Kidney capillary endothelial cell (primary cell): ENCODE data around the gene SLC25A21.

Experiments used
- DNase-seq: peaks from one replicate; pipeline ENCODE4 v3.0.0-alpha.2; 2018; ENCODE audit warnings: low spot score

The SLC25A21 gene

DNA sequence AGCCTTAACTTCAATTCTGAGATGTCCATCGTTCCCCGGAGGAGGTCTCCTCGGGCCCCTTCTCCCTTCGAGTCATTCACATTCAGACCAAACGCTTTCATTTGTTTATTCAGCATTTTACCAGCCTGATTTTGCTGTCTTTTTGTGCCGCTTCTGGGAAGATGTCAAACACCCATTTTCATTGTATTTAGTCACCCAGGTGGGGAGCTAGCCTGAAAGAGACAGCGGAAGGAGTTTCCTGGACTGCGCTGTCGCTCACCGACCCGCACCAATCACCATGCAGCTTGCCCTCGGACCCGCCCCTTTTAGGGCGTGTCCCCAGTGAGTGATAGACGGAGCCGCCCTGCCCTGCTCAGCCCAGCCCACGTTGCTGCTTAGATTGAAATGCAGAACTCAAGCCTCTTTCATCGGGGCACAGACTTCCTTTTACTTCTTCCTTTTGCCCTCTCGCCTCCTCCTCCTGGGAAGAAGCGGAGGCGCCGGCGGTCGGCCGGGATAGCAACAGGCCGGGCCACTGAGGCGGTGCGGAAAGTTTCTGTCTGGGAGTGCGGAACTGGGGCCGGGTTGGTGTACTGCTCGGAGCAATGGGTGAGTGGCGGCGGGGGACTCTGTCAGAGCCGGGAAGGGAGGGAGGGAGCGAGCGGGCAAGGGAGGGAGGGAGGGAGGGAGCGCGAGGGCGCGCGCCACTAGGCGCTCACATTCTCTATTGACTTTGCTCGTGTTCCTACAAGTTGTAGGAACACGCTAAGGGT, 510.7 kb downstream of the SLC25A21 start, which contains the start of gene PAX9:
Gene PAX9 (plus strand): TSS at position 355 of the 752 bp plus-strand sequence. CDS start 230 bp downstream, at position 585.
- peak; percentile 37 for DNase-seq

GRCh38 chr14:36660736-36661505, 511.5 kb downstream of the SLC25A21 start:
- no peak for DNase-seq

DNA sequence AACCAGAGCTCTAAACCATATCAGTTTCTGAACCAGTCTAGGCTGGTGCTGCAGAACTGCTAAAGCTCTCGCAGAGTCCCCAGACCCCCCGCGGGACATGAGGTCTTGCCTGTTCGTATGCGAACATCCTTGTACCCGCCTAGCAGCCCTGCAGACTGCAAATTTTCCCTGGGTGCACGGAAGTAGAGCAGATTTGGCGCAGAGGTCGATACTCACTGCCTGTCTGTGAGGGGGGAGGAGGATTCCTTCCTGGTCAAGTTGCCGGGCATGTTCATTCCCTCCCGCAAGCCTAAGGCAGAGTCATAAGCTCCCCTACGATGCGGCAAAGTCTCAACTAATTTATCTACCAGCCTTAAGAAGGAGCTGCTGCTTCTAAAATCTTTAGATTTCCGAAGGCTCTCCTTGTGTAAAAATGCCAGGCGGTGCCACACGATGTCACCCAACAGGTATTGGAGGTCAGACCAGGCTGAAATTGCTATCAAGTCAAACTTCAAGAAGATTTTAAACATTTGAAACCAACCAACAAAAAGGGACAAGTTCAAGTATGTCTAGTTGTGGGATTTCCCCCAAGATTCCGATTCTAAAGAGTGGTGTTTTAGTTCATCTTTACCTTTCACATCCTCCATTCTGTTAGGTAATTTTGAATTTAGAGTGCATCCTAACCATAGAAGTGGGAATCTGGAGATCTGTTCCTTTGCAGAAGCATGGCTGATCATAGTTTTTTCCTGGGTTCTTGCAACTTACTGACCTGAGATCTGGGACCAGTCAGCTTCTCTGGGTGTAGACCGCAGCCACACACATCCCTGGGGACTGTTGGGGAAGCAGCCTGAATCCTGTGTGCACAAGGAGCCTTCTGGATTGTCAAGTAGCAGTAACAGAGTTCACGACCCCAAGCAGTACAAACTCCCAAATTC, 512.3 kb downstream of the SLC25A21 start:
- DNase-seq = no peak

- no peak for DNase-seq
Measured at GRCh38 chr14:36659010-36659821, 513.2 kb downstream of the SLC25A21 start.

GRCh38 chr14:36658123-36659009, 514.0 kb downstream of the SLC25A21 start:
- no peak for DNase-seq

DNA sequence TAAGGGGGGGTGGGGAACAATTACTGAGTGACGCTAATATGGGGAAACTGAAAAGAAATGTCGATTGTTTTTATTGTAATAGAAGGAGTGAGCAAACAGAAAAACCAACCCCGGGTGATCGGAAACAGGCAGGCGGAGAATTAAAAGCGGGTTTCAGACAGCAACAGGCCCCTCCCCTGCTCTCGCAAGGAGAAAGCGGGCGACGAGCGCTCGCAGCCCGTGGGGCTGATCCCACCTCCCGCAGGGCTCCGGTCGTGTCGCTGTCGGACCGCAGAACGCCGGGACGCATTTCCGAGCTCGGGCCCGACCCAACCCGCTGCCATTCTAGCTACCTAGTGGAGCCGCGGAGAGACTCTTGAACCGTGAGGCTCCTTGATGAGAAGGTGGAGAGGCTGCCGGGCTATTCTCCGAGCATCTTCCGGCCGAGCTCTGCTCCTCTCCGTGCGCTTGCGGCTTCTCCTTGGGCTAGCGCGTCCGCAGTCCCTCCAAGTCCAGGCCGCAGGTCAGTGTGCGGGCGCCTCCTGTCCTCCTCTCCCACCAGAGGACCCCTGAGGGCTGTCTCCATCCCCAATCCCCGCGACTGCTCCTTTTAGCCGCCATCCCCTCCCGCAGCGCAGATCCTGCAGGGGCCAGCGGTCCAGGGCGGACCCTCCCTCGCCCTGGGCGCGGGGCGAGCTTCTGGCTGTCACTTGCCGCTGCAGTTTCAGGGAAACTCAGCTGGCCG, 514.8 kb downstream of the SLC25A21 start:
- no peak for DNase-seq

- DNase-seq = no peak
Measured at GRCh38 chr14:36656687-36657398, 515.6 kb downstream of the SLC25A21 start.

DNA sequence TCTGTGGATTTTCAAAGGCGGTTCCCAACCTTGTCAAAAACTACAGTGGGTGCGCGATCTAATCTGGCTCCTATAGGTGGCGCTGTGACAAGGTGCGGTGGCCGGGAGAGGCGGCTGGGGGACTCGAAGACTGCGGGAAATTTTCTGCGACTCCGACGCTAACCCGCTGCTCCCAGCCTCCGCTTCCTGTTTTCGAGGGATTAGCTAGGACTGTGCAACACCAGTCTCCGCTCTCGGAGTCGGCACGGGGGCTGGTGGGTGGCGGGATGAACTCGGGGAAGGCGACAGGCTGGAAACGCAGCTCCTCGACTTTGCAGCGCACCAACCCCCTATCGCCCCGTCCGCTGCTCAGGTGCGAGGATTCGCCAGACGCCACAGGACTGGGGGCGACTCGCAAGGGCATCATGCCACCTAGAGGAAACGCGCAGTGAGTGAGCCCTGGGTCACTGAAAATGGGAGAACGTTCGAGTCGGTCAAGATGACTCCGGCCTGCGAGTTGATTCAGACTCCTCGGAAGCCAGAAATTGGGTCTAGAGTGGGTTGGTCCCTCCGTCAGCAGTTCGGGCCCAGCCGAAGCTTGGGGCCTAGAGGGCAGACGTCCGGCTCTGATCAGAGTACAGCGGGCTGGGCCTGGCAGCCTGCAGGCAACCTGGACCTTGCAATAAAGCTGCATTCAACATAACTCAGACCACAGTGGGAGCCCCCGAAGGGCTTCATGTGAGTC, 516.3 kb downstream of the SLC25A21 start:
- no peak for DNase-seq

DNA sequence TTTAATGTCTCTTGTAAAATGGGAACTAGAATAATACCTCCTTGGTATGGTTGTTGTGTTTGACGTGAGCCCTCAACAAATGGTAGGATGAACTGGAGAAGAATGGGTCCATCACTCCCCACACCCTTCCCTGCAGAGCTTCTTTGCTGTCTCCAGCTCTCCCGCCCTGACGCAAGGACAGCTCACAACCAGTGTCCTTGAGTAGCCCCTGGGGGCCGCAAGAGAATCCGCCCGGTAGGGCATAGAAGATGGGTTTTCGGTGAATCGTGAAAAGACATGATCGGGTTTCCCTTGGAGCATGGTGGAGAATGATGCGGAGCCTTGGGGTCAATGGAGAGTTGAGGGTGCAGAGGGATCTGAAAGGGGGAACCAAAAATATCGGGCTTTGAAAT, 516.8 kb downstream of the SLC25A21 start:
- DNase-seq = no peak

DNA sequence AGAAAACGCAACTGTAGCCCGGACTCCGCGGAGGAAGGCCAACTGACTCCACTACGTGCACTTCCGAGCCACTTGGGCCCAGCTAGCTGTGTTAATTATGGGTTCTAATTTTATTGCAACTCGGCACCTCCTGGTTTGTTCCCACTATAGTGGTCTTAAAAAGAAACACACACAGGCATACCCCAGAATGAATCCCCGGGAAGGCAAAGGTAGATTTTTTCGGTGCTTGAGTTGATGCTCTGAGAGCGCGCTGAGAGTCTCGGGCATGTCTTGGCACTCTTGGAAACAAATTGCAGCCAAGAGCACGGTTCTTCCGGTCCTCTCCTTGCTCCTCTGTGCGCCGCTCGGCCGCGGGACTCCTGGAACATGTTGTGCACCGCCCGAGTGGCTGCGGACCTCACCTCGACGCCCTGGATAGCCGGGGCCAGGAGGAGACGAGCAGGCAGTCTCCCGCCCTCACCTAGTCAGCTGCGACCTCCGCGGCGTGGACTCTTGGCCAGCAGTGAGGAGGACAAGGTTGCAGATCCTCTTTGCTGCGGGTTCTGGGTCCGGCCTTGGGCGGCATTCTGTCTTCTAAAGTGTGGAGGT, 517.5 kb downstream of the SLC25A21 start:
- no peak for DNase-seq

- DNase-seq = no peak
Measured at GRCh38 chr14:36653962-36654793, 518.2 kb downstream of the SLC25A21 start.

DNA sequence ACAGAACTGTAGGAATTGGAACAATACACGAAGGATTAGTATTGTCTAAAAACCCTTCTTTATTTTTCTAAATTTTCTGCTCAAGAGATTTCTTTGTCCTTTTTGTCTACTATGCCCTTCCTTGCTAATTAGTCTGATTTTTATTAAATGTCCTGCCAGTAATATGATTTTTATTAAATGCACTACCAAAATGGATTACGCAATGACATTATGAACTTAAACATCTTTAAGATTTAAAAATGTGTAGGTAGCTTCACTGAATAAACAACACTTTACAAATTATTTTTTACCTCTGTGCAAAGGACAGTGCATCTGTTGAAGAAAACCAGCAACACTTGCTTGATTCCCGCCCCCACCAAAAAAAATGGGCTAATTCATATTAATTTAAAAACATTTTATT, 519.0 kb downstream of the SLC25A21 start:
- no peak for DNase-seq

DNA sequence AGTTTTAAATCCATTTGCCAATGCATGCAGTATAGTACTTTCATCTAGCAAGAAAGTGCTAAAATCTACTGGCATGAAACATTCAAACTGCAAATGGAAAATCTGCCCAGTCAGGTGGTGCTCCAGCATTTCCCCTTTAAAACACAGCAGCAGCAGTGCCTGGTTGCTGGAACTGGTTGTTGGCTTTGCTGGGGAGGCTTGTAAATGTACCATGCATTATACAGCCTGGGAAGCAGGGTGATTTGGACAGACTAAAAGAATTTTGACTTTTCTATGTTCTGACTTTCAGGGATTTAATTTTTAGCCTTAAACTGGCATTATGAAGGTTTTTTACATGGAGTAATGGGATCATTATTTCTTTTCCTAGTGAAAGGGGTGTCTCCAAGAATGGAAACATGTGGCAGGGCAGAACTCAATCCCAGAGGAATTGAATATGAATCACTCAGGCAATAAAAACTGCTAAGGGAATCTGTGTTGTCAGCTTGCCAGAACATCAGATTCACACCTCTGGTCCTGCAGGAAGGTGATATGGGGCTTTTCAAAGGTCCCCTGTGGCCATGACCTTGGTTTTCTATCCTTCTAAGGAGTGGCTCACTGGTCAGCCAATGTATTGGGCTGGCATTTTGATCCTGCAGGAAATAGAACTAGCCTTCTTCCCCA, 519.7 kb downstream of the SLC25A21 start:
- no peak for DNase-seq

GRCh38 chr14:36649872-36650650, 522.3 kb downstream of the SLC25A21 start:
- no peak for DNase-seq
